DOHH2 (cell line): ENCODE results near the gene ATP4A.

ENCODE experiments used
- CTCF ChIP-seq: fragments of 200-600 bp; sonication (generic); IDR thresholded peaks from one replicate; pipeline ENCODE4 v1.5.1; 2014; ENCODE audit warnings: antibody characterized with exemption, mild to moderate bottlenecking, low read depth, low read length; ENCODE audit not compliant: poor library complexity, severe bottlenecking
- EZH2phosphoT487 ChIP-seq: fragments of 200-600 bp; sonication (generic); IDR thresholded peaks from 2 replicates; pipeline ENCODE4 v1.6.1; 2017; ENCODE audit warnings: borderline replicate concordance, mild to moderate bottlenecking, antibody characterized with exemption, low read length, moderate library complexity, mixed read lengths

- TF ChIP-seq CTCF (no peak), EZH2phosphoT487 (no peak)
Measured at GRCh38 chr19:35566738-35567137, 3.3 kb upstream of the ATP4A start.
